HEK293 (cell line): ENCODE results near the gene ATP8B4.

ENCODE experiments used
- CTCF ChIA-PET: fragments of 350-600 bp; formaldehyde crosslinking; extraction: SDS; loops from one replicate; lab custom pipeline; 2021; ENCODE audit warnings: antibody characterized with exemption; lab: Yijun Ruan, JAX
- POLR2A ChIA-PET: fragments of 300-600 bp; formaldehyde crosslinking; extraction: SDS; loops from one replicate; lab custom pipeline; 2020; ENCODE audit warnings: antibody characterized with exemption, inconsistent platforms; lab: Yijun Ruan, JAX
- H3K27ac ChIP-seq: fragments of 200-500 bp; sonication (Bioruptor generic); 2 replicates; pipeline ENCODE4 v1.5.1; 2014; ENCODE audit warnings: low read depth, low read length, control low read depth, inconsistent platforms; ENCODE audit errors: extremely low read depth
- H3K36me3 ChIP-seq, 2 experiments: fragments of 200-500 bp in 1 of 2; sonication (Bioruptor generic) in 1 of 2; 1 replicate in 1 of 2; 2 replicates in 1 of 2; pipeline ENCODE4 v1.5.1; 2014 to 2017; ENCODE audit warnings: inconsistent platforms in 2 of 2, low read length in 2 of 2; ENCODE audit not compliant: control insufficient read depth in 2 of 2, insufficient read depth in 1 of 2
- H3K4me1 ChIP-seq: fragments of 200-500 bp; sonication (Bioruptor generic); 2 replicates; pipeline ENCODE4 v1.5.1; 2014; ENCODE audit warnings: mild to moderate bottlenecking, low read length, inconsistent platforms; ENCODE audit not compliant: control insufficient read depth, insufficient read depth
- H3K4me3 ChIP-seq: 2 replicates; pipeline ENCODE4 v1.5.1; 2011; ENCODE audit warnings: low read depth, mild to moderate bottlenecking, control low read depth, low read length, moderate library complexity
- H3K9me3 ChIP-seq: fragments of 200-500 bp; sonication (Bioruptor generic); 2 replicates; pipeline ENCODE4 v1.5.1; 2014; ENCODE audit warnings: low read depth, low read length, inconsistent platforms; ENCODE audit not compliant: control insufficient read depth, insufficient read depth
- BCL11A ChIP-seq: fragments of 450-650 bp; formaldehyde crosslinking; IDR thresholded peaks from 2 replicates; pipeline ENCODE4 v1.5.1; 2016; ENCODE audit warnings: low read depth, missing biosample characterization, missing genetic modification characterization
- HOXC10 ChIP-seq: sonication (generic); formaldehyde crosslinking; IDR thresholded peaks from 2 replicates; pipeline ENCODE4 v1.8.1; 2023; ENCODE audit warnings: mild to moderate bottlenecking, missing genetic modification reagents
- IKZF3 ChIP-seq: fragments of 450-650 bp; IDR thresholded peaks from 2 replicates; pipeline ENCODE4 v1.5.0; 2018; ENCODE audit warnings: missing biosample characterization, mild to moderate bottlenecking, missing genetic modification characterization, moderate library complexity
- KLF10 ChIP-seq: fragments of 450-650 bp; IDR thresholded peaks from 2 replicates; pipeline ENCODE4 v1.5.1; 2018; ENCODE audit warnings: missing biosample characterization, mild to moderate bottlenecking, missing genetic modification characterization
- TCF7L2 ChIP-seq: IDR thresholded peaks from 2 replicates; pipeline ENCODE4 v1.6.1; 2011; ENCODE audit warnings: low read depth, mild to moderate bottlenecking, inconsistent platforms, low read length, moderate library complexity, borderline replicate concordance
- TRIM28 ChIP-seq: IDR thresholded peaks from 2 replicates; pipeline ENCODE4 v1.6.1; 2011; ENCODE audit warnings: low read length, control low read depth, borderline replicate concordance
- ZEB2 ChIP-seq: fragments of 450-650 bp; formaldehyde crosslinking; IDR thresholded peaks from 2 replicates; pipeline ENCODE4 v1.5.1; 2016; ENCODE audit warnings: missing biosample characterization, missing genetic modification characterization
- ZFP3 ChIP-seq: fragments of 450-650 bp; formaldehyde crosslinking; IDR thresholded peaks from 2 replicates; pipeline ENCODE4 v1.5.1; 2016; ENCODE audit warnings: low read depth, missing biosample characterization, missing genetic modification characterization
- ZFP41 ChIP-seq: fragments of 450-650 bp; formaldehyde crosslinking; IDR thresholded peaks from 2 replicates; pipeline ENCODE4 v1.5.1; 2016; ENCODE audit warnings: missing biosample characterization, missing genetic modification characterization, borderline replicate concordance
- ZNF16 ChIP-seq: fragments of 450-650 bp; formaldehyde crosslinking; IDR thresholded peaks from 2 replicates; pipeline ENCODE4 v1.5.1; 2016; ENCODE audit warnings: low read depth, missing biosample characterization, missing genetic modification characterization
- ZNF2 ChIP-seq: fragments of 450-650 bp; formaldehyde crosslinking; IDR thresholded peaks from 2 replicates; pipeline ENCODE4 v1.5.1; 2016; ENCODE audit warnings: missing biosample characterization, missing genetic modification characterization
- ZNF214 ChIP-seq: fragments of 450-650 bp; formaldehyde crosslinking; IDR thresholded peaks from 2 replicates; pipeline ENCODE4 v1.5.1; 2017; ENCODE audit warnings: missing biosample characterization, mild to moderate bottlenecking, missing genetic modification characterization, borderline replicate concordance
- ZNF266 ChIP-seq: fragments of 450-650 bp; formaldehyde crosslinking; IDR thresholded peaks from 2 replicates; pipeline ENCODE4 v1.5.1; 2016; ENCODE audit warnings: missing biosample characterization, missing genetic modification characterization, low read depth
- ZNF274 ChIP-seq, 2 experiments: fragments of 200-500 bp in 1 of 2; fragments of 450-650 bp in 1 of 2; sonication (Bioruptor generic) in 1 of 2; formaldehyde crosslinking in 1 of 2; IDR thresholded peaks; 2 replicates each; pipeline versions ENCODE4 v1.5.1 to v1.6.1; 2014 to 2016; ENCODE audit warnings: borderline replicate concordance in 1 of 2, inconsistent platforms in 1 of 2, low read length in 1 of 2, missing biosample characterization in 1 of 2, missing genetic modification characterization in 1 of 2
- ZNF302 ChIP-seq: fragments of 450-650 bp; formaldehyde crosslinking; IDR thresholded peaks from 2 replicates; pipeline ENCODE4 v1.5.1; 2016; ENCODE audit warnings: missing biosample characterization, missing genetic modification characterization, low read depth
- ZNF391 ChIP-seq: fragments of 450-650 bp; formaldehyde crosslinking; IDR thresholded peaks from 2 replicates; pipeline ENCODE4 v1.5.1; 2016; ENCODE audit warnings: low read depth, missing biosample characterization, missing genetic modification characterization, borderline replicate concordance
- ZNF423 ChIP-seq: fragments of 450-650 bp; formaldehyde crosslinking; IDR thresholded peaks from 2 replicates; pipeline ENCODE4 v1.5.1; 2016; ENCODE audit warnings: missing biosample characterization, missing genetic modification characterization
- ZNF433 ChIP-seq: fragments of 450-650 bp; formaldehyde crosslinking; IDR thresholded peaks from 2 replicates; pipeline ENCODE4 v1.5.1; 2016; ENCODE audit warnings: missing biosample characterization, missing genetic modification characterization, low read depth
- ZNF585B ChIP-seq: fragments of 450-650 bp; formaldehyde crosslinking; IDR thresholded peaks from 2 replicates; pipeline ENCODE4 v1.5.1; 2016; ENCODE audit warnings: missing biosample characterization, missing genetic modification characterization
- ZNF664 ChIP-seq: fragments of 450-650 bp; formaldehyde crosslinking; IDR thresholded peaks from 2 replicates; pipeline ENCODE4 v1.5.1; 2016; ENCODE audit warnings: missing biosample characterization, missing genetic modification characterization
- ZNF747 ChIP-seq: fragments of 450-650 bp; formaldehyde crosslinking; IDR thresholded peaks from 2 replicates; pipeline ENCODE4 v1.5.1; 2016; ENCODE audit warnings: missing biosample characterization, missing genetic modification characterization
- ZNF768 ChIP-seq: fragments of 450-650 bp; formaldehyde crosslinking; IDR thresholded peaks from 2 replicates; pipeline ENCODE4 v1.5.1; 2018; ENCODE audit warnings: missing biosample characterization, mild to moderate bottlenecking, missing genetic modification characterization
- ZNF777 ChIP-seq: fragments of 450-650 bp; formaldehyde crosslinking; IDR thresholded peaks from 2 replicates; pipeline ENCODE4 v1.5.1; 2017; ENCODE audit warnings: missing biosample characterization, missing genetic modification characterization, borderline replicate concordance
- TF ChIP-seq, protein P1 (sequence below): fragments of 450-650 bp; formaldehyde crosslinking; IDR thresholded peaks from 2 replicates; pipeline ENCODE4 v1.5.0; 2017; ENCODE audit warnings: missing biosample characterization, missing genetic modification characterization, borderline replicate concordance
- TF ChIP-seq, protein P2 (sequence below): fragments of 450-650 bp; formaldehyde crosslinking; IDR thresholded peaks from 2 replicates; pipeline ENCODE4 v1.5.1; 2017; ENCODE audit warnings: missing biosample characterization, missing genetic modification characterization

ATP8B4 gene

DNA sequence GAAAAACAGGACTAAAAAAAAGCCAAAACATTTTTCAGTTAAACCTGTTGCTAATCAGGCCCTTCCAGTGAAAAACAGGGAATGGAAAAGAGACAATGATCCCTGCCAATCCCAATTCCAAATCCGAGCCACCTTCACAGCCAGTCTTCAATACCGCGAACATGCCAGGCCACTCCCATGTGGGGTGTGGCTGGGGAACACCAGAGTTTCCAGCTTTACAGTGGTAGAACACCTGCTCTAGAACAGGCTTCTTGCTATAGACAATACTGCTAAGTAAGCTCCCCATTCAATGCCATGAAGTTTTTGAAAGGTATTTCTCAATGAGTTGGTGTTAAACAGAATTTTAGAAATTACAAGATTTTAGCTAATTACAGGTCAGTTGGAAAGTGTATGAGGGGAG lies 228.3 kb downstream of the ATP8B4 start (continued):
- TF ChIP-seq ZNF433 (tag by site-specific recombination): no peak

DNA sequence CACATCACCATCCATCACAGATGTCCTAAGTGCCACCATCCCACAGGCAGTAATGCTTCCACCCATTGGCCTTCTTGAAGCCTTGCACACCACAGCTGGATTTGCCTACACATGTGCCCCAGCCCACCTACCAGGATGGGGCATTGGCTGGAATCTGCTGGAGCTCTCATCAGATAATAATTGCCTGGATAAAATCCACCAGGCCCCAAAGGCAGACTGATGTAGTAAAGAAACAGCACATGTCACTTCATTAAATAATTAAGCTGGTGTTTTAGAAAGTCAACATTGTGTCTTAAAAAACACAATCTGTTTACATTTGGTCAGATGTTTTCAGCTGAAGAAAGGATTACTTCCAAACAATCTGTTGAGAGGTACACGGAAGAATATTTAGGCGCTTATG lies 229.5 kb downstream of the ATP8B4 start:
- no peaks in the 10 kb centered on the region for H3K4me1 ChIP-seq
- POLR2A ChIA-PET: no interaction called here
- H3K4me3 ChIP-seq: no peak overlapping the region
- H3K36me3 ChIP-seq: no peaks in the 10 kb centered on the region
- H3K9me3 ChIP-seq: no peaks in the 10 kb centered on the region
- CTCF ChIA-PET: no interaction called here
- no peak overlapping the region for H3K27ac ChIP-seq
- no peak for TF ChIP-seq TCF7L2
- no peak for TF ChIP-seq ZNF585B (tag by site-specific recombination)
- no peak for TF ChIP-seq ZFP3 (tag by site-specific recombination)
- TF ChIP-seq ZNF274 (IDR thresholded peaks at IDR 0.05; ENCODE audit: low read length): no peak
- TF ChIP-seq ZNF274 (tag by site-specific recombination; IDR thresholded peaks at IDR 0.05; ENCODE audit: borderline replicate concordance): no peak
- no peak for TF ChIP-seq TRIM28
- no peak for TF ChIP-seq ZNF777 (tag by site-specific recombination)
- TF ChIP-seq ZNF664 (tag by site-specific recombination): no peak
- TF ChIP-seq, protein P1, sequence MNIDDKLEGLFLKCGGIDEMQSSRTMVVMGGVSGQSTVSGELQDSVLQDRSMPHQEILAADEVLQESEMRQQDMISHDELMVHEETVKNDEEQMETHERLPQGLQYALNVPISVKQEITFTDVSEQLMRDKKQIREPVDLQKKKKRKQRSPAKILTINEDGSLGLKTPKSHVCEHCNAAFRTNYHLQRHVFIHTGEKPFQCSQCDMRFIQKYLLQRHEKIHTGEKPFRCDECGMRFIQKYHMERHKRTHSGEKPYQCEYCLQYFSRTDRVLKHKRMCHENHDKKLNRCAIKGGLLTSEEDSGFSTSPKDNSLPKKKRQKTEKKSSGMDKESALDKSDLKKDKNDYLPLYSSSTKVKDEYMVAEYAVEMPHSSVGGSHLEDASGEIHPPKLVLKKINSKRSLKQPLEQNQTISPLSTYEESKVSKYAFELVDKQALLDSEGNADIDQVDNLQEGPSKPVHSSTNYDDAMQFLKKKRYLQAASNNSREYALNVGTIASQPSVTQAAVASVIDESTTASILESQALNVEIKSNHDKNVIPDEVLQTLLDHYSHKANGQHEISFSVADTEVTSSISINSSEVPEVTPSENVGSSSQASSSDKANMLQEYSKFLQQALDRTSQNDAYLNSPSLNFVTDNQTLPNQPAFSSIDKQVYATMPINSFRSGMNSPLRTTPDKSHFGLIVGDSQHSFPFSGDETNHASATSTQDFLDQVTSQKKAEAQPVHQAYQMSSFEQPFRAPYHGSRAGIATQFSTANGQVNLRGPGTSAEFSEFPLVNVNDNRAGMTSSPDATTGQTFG (tag by site-specific recombination): no peak
- no peak for TF ChIP-seq IKZF3
- no peak for TF ChIP-seq ZEB2 (tag by site-specific recombination)
- TF ChIP-seq HOXC10 (CRISPR knock-in tag): no peak

DNA sequence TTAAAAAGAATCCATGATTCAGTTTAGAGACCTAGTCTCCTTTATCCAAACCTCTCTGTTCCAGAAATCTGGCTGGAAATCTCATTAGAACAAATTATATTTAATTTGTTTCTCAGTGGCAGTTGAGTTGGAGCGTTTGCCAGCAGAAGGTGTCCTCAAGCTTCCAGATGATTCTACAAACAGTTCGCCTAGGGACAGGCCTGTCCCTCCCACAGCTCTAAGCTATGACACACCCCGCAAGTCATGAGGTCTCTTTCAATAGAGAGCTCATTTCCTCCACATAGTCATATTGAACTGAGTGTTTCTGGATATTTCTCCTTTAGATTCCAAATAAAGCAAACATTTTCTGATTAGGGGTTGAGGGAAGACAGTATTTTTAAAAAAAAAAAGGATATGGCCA lies 230.3 kb downstream of the ATP8B4 start:
- Histone ChIP-seq H3K36me3 (no peaks in the 10 kb centered on the region), H3K4me3 (no peak overlapping the region), H3K4me1 (no peaks in the 10 kb centered on the region), H3K9me3 (no peaks in the 10 kb centered on the region), H3K27ac (no peak overlapping the region)
- ChIA-PET CTCF (no interaction called here), POLR2A (no interaction called here)
- TF ChIP-seq ZNF768 (tag by site-specific recombination): no peak
- no peak for TF ChIP-seq ZNF266
- TF ChIP-seq ZNF16 (tag by site-specific recombination): no peak
- no peak for TF ChIP-seq ZFP41 (tag by site-specific recombination)
- no peak for TF ChIP-seq KLF10

DNA sequence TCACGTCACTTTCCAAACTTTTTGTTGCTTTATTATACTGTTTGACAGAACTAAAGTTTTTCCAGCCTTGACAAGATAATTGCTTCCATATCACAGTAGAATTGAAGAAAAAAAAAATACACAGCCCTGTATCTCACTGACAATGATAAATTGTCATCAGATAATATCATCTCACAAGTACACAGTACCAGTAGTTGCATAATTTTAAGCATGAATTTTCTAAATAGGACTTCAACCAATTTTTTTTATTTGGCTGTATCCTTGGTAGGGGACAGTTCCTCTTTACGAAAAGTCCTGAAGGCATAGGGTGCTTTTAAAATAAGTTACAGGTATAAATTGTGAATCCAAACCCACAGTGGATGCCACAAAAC lies 230.7 kb downstream of the ATP8B4 start:
- POLR2A ChIA-PET: no interaction called here
- H3K4me3 ChIP-seq: no peak overlapping the region
- H3K27ac ChIP-seq: no peak overlapping the region
- H3K36me3 ChIP-seq: no peaks in the 10 kb centered on the region
- no peaks in the 10 kb centered on the region for H3K9me3 ChIP-seq
- H3K4me1 ChIP-seq: no peaks in the 10 kb centered on the region
- CTCF ChIA-PET: no interaction called here
- TF ChIP-seq ZNF2 (tag by site-specific recombination) (no peak), BCL11A (tag by site-specific recombination) (no peak), ZNF214 (tag by site-specific recombination) (no peak), ZNF16 (tag by site-specific recombination) (no peak), ZNF747 (tag by site-specific recombination) (no peak), ZNF302 (tag by site-specific recombination) (no peak), ZNF423 (tag by site-specific recombination) (no peak), ZNF391 (tag by site-specific recombination) (no peak)
- TF ChIP-seq, protein P2, sequence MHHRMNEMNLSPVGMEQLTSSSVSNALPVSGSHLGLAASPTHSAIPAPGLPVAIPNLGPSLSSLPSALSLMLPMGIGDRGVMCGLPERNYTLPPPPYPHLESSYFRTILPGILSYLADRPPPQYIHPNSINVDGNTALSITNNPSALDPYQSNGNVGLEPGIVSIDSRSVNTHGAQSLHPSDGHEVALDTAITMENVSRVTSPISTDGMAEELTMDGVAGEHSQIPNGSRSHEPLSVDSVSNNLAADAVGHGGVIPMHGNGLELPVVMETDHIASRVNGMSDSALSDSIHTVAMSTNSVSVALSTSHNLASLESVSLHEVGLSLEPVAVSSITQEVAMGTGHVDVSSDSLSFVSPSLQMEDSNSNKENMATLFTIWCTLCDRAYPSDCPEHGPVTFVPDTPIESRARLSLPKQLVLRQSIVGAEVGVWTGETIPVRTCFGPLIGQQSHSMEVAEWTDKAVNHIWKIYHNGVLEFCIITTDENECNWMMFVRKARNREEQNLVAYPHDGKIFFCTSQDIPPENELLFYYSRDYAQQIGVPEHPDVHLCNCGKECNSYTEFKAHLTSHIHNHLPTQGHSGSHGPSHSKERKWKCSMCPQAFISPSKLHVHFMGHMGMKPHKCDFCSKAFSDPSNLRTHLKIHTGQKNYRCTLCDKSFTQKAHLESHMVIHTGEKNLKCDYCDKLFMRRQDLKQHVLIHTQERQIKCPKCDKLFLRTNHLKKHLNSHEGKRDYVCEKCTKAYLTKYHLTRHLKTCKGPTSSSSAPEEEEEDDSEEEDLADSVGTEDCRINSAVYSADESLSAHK: no peak
- TF ChIP-seq, protein P1 (tag by site-specific recombination): no peak
